ENCODE measurements around the gene GLYR1. TPM values are rescaled to one million over a fixed set of nuclear protein-coding genes. Genes with fewer than 3 reads are reported as not detected.

The GLYR1 gene
- polyA plus RNA-seq, 1 donor (not counting 4 experiments of a cell fraction or from before 2014, with no cell fraction given) = 42.6 TPM

DNA sequence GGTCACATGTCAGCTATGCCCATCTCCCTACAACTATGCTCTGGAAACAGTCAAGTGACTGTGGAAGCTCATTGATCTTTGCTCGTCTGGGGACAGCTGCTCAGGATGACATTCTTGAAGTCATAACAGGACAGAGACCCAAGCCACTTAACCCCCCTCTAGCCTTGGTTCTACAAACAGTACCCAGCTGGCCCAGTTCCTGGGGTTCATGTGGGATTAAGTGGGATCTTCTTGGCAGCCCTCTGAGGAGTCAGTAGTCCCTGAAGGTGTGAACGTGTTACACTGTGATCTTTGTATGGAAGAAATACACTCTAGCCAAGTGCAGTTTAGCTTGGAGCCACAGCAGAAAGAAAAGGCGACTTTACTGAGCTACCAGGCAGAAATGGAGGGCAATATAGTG, 26.0 kb upstream of the GLYR1 start:
- TF ChIP-seq EZH2 (IDR thresholded peaks at IDR 0.05; ENCODE audit: low read length) = no peak
- TF ChIP-seq, protein P1, sequence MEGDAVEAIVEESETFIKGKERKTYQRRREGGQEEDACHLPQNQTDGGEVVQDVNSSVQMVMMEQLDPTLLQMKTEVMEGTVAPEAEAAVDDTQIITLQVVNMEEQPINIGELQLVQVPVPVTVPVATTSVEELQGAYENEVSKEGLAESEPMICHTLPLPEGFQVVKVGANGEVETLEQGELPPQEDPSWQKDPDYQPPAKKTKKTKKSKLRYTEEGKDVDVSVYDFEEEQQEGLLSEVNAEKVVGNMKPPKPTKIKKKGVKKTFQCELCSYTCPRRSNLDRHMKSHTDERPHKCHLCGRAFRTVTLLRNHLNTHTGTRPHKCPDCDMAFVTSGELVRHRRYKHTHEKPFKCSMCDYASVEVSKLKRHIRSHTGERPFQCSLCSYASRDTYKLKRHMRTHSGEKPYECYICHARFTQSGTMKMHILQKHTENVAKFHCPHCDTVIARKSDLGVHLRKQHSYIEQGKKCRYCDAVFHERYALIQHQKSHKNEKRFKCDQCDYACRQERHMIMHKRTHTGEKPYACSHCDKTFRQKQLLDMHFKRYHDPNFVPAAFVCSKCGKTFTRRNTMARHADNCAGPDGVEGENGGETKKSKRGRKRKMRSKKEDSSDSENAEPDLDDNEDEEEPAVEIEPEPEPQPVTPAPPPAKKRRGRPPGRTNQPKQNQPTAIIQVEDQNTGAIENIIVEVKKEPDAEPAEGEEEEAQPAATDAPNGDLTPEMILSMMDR (optimal IDR thresholded peaks at IDR 0.05 in 1 of 3, IDR thresholded peaks at IDR 0.05 in 1 of 3, conservative IDR thresholded peaks at IDR 0.05 in 1 of 3; ENCODE audit: extremely low read depth in 1 of 3, insufficient read depth in 2 of 3, low read length in 3 of 3) = no peak
- peaks cover 54 to 61% of the 10 kb centered on the region in 2 experiments for H3K36me3 ChIP-seq (ENCODE audit: control insufficient read depth in 2 of 2, extremely low read depth in 1 of 2, insufficient read depth in 2 of 2, low read length in 2 of 2)
- H3K27me3 ChIP-seq (ENCODE audit: control insufficient read depth, extremely low read depth, insufficient read depth, low read length) = no peaks in the 10 kb centered on the region
- H4K20me1 ChIP-seq (ENCODE audit: control insufficient read depth, extremely low read depth, insufficient read depth, low read length) = peaks cover 3% of the 10 kb centered on the region
- no peak overlapping the region for H3K9ac ChIP-seq (ENCODE audit: control insufficient read depth, extremely low read depth, insufficient read depth, low read length)
- peaks cover 10% of the 10 kb centered on the region for H3K79me2 ChIP-seq (ENCODE audit: control insufficient read depth, insufficient read depth, low read length)
- no peak overlapping the region for H3K4me3 ChIP-seq (ENCODE audit: control insufficient read depth in 2 of 3, extremely low read depth in 1 of 3, insufficient read depth in 2 of 3, low read depth in 1 of 3, low read length in 3 of 3)
- DNase-seq (ENCODE audit: low read depth, low spot score) (no peak), FAIRE-seq (no peak)
- no peaks in the 10 kb centered on the region for H3K9me1 ChIP-seq (ENCODE audit: control insufficient read depth, extremely low read depth, insufficient read depth, low read length)
- H3K9me3 ChIP-seq (ENCODE audit: control insufficient read depth, low read depth, low read length) = no peaks in the 10 kb centered on the region
- dilution Hi-C loops (cut with MboI; ENCODE audit: extremely low pct_ligation_motif_present, low sequenced_read_pairs) = no loop called here
- H2AFZ ChIP-seq (ENCODE audit: control insufficient read depth, low read length) = no peak overlapping the region
- no peak overlapping the region for H3K27ac ChIP-seq (ENCODE audit: control insufficient read depth, insufficient read depth, low read length)
- peaks cover 14% of the 10 kb centered on the region for H3K4me1 ChIP-seq (ENCODE audit: control insufficient read depth, extremely low read depth, insufficient read depth, low read length)
- H3K4me2 ChIP-seq (ENCODE audit: control insufficient read depth, extremely low read depth, insufficient read depth, low read depth, low read length) = no peak overlapping the region

DNA sequence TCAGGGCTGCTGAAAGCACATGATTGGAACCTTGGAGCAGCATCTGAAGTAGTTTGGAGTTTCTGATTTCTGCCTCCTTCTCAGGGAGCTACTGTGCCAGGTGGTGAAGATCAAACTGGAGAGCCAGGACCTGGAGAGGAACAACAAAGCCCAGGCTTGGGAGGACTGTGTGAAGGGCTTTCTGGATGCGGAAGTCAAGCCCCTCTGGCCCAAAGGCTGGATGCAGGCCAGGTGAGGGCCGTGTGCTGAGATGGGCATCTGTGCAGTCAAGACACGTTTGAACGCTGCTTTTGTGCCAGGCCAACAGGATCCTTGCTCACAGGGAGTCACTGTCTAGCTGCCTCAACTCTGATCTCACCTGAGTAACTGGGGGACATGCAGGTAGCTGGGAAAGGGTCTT, 24.0 kb upstream of the GLYR1 start:
- no peaks in the 10 kb centered on the region for H3K27me3 ChIP-seq (ENCODE audit: control insufficient read depth, extremely low read depth, insufficient read depth, low read length)
- no peak overlapping the region for H3K27ac ChIP-seq (ENCODE audit: control insufficient read depth, insufficient read depth, low read length)
- H3K4me1 ChIP-seq (ENCODE audit: control insufficient read depth, extremely low read depth, insufficient read depth, low read length) = peaks cover 14% of the 10 kb centered on the region
- peaks cover 3% of the 10 kb centered on the region for H4K20me1 ChIP-seq (ENCODE audit: control insufficient read depth, extremely low read depth, insufficient read depth, low read length)
- dilution Hi-C loops (cut with MboI; ENCODE audit: extremely low pct_ligation_motif_present, low sequenced_read_pairs) = no loop called here
- H2AFZ ChIP-seq (ENCODE audit: control insufficient read depth, low read length) = no peak overlapping the region
- no peaks in the 10 kb centered on the region for H3K9me1 ChIP-seq (ENCODE audit: control insufficient read depth, extremely low read depth, insufficient read depth, low read length)
- peaks cover 43 to 53% of the 10 kb centered on the region in 2 experiments for H3K36me3 ChIP-seq (ENCODE audit: control insufficient read depth in 2 of 2, extremely low read depth in 1 of 2, insufficient read depth in 2 of 2, low read length in 2 of 2)
- no peak for DNase-seq (ENCODE audit: low read depth, low spot score)
- H3K79me2 ChIP-seq (ENCODE audit: control insufficient read depth, insufficient read depth, low read length) = peaks cover 29% of the 10 kb centered on the region
- no peak for TF ChIP-seq EZH2 (IDR thresholded peaks at IDR 0.05; ENCODE audit: low read length)
- TF ChIP-seq, protein P1 (optimal IDR thresholded peaks at IDR 0.05 in 1 of 3, IDR thresholded peaks at IDR 0.05 in 1 of 3, conservative IDR thresholded peaks at IDR 0.05 in 1 of 3; ENCODE audit: extremely low read depth in 1 of 3, insufficient read depth in 2 of 3, low read length in 3 of 3) = no peak
- FAIRE-seq = no peak
- H3K4me2 ChIP-seq (ENCODE audit: control insufficient read depth, extremely low read depth, insufficient read depth, low read depth, low read length) = no peak overlapping the region
- no peak overlapping the region for H3K9ac ChIP-seq (ENCODE audit: control insufficient read depth, extremely low read depth, insufficient read depth, low read length)
- no peak overlapping the region for H3K4me3 ChIP-seq (ENCODE audit: control insufficient read depth in 2 of 3, extremely low read depth in 1 of 3, insufficient read depth in 2 of 3, low read depth in 1 of 3, low read length in 3 of 3)
- no peaks in the 10 kb centered on the region for H3K9me3 ChIP-seq (ENCODE audit: control insufficient read depth, low read depth, low read length)
